ENCODE data around the gene ERG.

Gene ERG

GRCh38 chr21:38507374-38507942 is 9.2 kb upstream of the ERG start:
- H3K36me3 Mint-ChIP-seq = no peaks in the 10 kb centered on the region
- no peak overlapping the region for H3K27ac Mint-ChIP-seq
- H3K4me1 Mint-ChIP-seq = peaks cover 4% of the 10 kb centered on the region
- no peaks in the 10 kb centered on the region for H3K9me3 Mint-ChIP-seq
- H3K27me3 Mint-ChIP-seq = peaks cover 26% of the 10 kb centered on the region
- H3K4me3 Mint-ChIP-seq = no peak overlapping the region

- Mint-ChIP-seq H3K36me3 (no peaks in the 10 kb centered on the region), H3K27me3 (peaks cover 27% of the 10 kb centered on the region), H3K27ac (no peak overlapping the region), H3K4me1 (peaks cover 4% of the 10 kb centered on the region), H3K4me3 (no peak overlapping the region), H3K9me3 (no peaks in the 10 kb centered on the region)
Measured at GRCh38 chr21:38506661-38507281, 8.5 kb upstream of the ERG start.

- Mint-ChIP-seq H3K27me3 (peaks cover 28% of the 10 kb centered on the region), H3K36me3 (no peaks in the 10 kb centered on the region), H3K27ac (no peak overlapping the region), H3K9me3 (no peaks in the 10 kb centered on the region), H3K4me3 (no peak overlapping the region), H3K4me1 (peaks cover 4% of the 10 kb centered on the region)
Measured at GRCh38 chr21:38505654-38506523, 7.6 kb upstream of the ERG start.

- no peak overlapping the region for H3K4me3 Mint-ChIP-seq
- peaks cover 4% of the 10 kb centered on the region for H3K4me1 Mint-ChIP-seq
- no peaks in the 10 kb centered on the region for H3K36me3 Mint-ChIP-seq
- no peaks in the 10 kb centered on the region for H3K9me3 Mint-ChIP-seq
- H3K27me3 Mint-ChIP-seq = peaks cover 40% of the 10 kb centered on the region
- H3K27ac Mint-ChIP-seq = no peak overlapping the region
Measured at GRCh38 chr21:38504066-38504465, 5.8 kb upstream of the ERG start.

- no peaks in the 10 kb centered on the region for H3K36me3 Mint-ChIP-seq
- H3K4me3 Mint-ChIP-seq = no peak overlapping the region
- no peak overlapping the region for H3K27ac Mint-ChIP-seq
- H3K27me3 Mint-ChIP-seq = peaks cover 44% of the 10 kb centered on the region
- H3K9me3 Mint-ChIP-seq = no peaks in the 10 kb centered on the region
- H3K4me1 Mint-ChIP-seq = peaks cover 4% of the 10 kb centered on the region
Measured at GRCh38 chr21:38503583-38503982, 5.3 kb upstream of the ERG start.

GRCh38 chr21:38500073-38500472 is 1.8 kb upstream of the ERG start:
- Mint-ChIP-seq H3K36me3 (no peaks in the 10 kb centered on the region), H3K4me1 (no peaks in the 10 kb centered on the region), H3K4me3 (no peak overlapping the region), H3K27me3 (peaks cover 46% of the 10 kb centered on the region), H3K27ac (no peak overlapping the region), H3K9me3 (no peaks in the 10 kb centered on the region)

GRCh38 chr21:38499296-38499695 is 1.0 kb upstream of the ERG start:
- peaks cover 49% of the 10 kb centered on the region for H3K27me3 Mint-ChIP-seq
- no peaks in the 10 kb centered on the region for H3K9me3 Mint-ChIP-seq
- no peak overlapping the region for H3K4me3 Mint-ChIP-seq
- no peak overlapping the region for H3K27ac Mint-ChIP-seq
- no peaks in the 10 kb centered on the region for H3K36me3 Mint-ChIP-seq
- H3K4me1 Mint-ChIP-seq = no peaks in the 10 kb centered on the region

GRCh38 chr21:38496224-38496623 is 2.1 kb downstream of the ERG start:
- H3K9me3 Mint-ChIP-seq = no peaks in the 10 kb centered on the region
- H3K27me3 Mint-ChIP-seq = peaks cover 50% of the 10 kb centered on the region
- no peak overlapping the region for H3K4me3 Mint-ChIP-seq
- H3K36me3 Mint-ChIP-seq = no peaks in the 10 kb centered on the region
- no peaks in the 10 kb centered on the region for H3K4me1 Mint-ChIP-seq
- H3K27ac Mint-ChIP-seq = no peak overlapping the region

GRCh38 chr21:38495696-38496095 is 2.6 kb downstream of the ERG start:
- no peak overlapping the region for H3K27ac Mint-ChIP-seq
- no peaks in the 10 kb centered on the region for H3K9me3 Mint-ChIP-seq
- H3K36me3 Mint-ChIP-seq = no peaks in the 10 kb centered on the region
- peaks cover 53% of the 10 kb centered on the region for H3K27me3 Mint-ChIP-seq
- H3K4me3 Mint-ChIP-seq = no peak overlapping the region
- no peaks in the 10 kb centered on the region for H3K4me1 Mint-ChIP-seq

GRCh38 chr21:38495242-38495641 is 3.0 kb downstream of the ERG start:
- no peak overlapping the region for H3K4me3 Mint-ChIP-seq
- H3K9me3 Mint-ChIP-seq = no peaks in the 10 kb centered on the region
- no peak overlapping the region for H3K27ac Mint-ChIP-seq
- H3K27me3 Mint-ChIP-seq = peaks cover 51% of the 10 kb centered on the region
- no peaks in the 10 kb centered on the region for H3K36me3 Mint-ChIP-seq
- H3K4me1 Mint-ChIP-seq = no peaks in the 10 kb centered on the region

GRCh38 chr21:38494703-38495102 is 3.6 kb downstream of the ERG start:
- Mint-ChIP-seq H3K4me1 (no peaks in the 10 kb centered on the region), H3K27ac (no peak overlapping the region)

GRCh38 chr21:38494251-38494642 is 4.0 kb downstream of the ERG start:
- Mint-ChIP-seq H3K9me3 (no peaks in the 10 kb centered on the region), H3K4me3 (no peak overlapping the region), H3K4me1 (no peaks in the 10 kb centered on the region), H3K27ac (no peak overlapping the region), H3K36me3 (no peaks in the 10 kb centered on the region), H3K27me3 (peaks cover 46% of the 10 kb centered on the region)

More at GRCh38 chr21:38494703-38495102, 3.6 kb downstream of the ERG start:
- Mint-ChIP-seq H3K4me3 (no peak overlapping the region), H3K36me3 (no peaks in the 10 kb centered on the region), H3K9me3 (no peaks in the 10 kb centered on the region), H3K27me3 (peaks cover 49% of the 10 kb centered on the region)

GRCh38 chr21:38493549-38494250 is 4.6 kb downstream of the ERG start:
- H3K27ac Mint-ChIP-seq = no peak overlapping the region
- H3K36me3 Mint-ChIP-seq = no peaks in the 10 kb centered on the region
- no peaks in the 10 kb centered on the region for H3K4me1 Mint-ChIP-seq
- H3K27me3 Mint-ChIP-seq = peaks cover 45% of the 10 kb centered on the region
- H3K9me3 Mint-ChIP-seq = no peaks in the 10 kb centered on the region
- H3K4me3 Mint-ChIP-seq = no peak overlapping the region

- Mint-ChIP-seq H3K4me1 (no peaks in the 10 kb centered on the region), H3K4me3 (no peak overlapping the region), H3K36me3 (no peaks in the 10 kb centered on the region), H3K9me3 (no peaks in the 10 kb centered on the region), H3K27me3 (peaks cover 36% of the 10 kb centered on the region), H3K27ac (no peak overlapping the region)
Measured at GRCh38 chr21:38492007-38492406, 6.3 kb downstream of the ERG start.

GRCh38 chr21:38491536-38491935 is 6.7 kb downstream of the ERG start:
- Mint-ChIP-seq H3K9me3 (no peaks in the 10 kb centered on the region), H3K27me3 (peaks cover 38% of the 10 kb centered on the region), H3K4me1 (no peaks in the 10 kb centered on the region), H3K4me3 (no peak overlapping the region), H3K27ac (no peak overlapping the region), H3K36me3 (no peaks in the 10 kb centered on the region)

All from activated naive CD4-positive, alpha-beta T cell treated with anti-CD3 and anti-CD28 coated beads, Interleukin-2, amount 50 U/mL, for 24 hours (primary cell).